SU-DHL-6 (cell line): ENCODE results near the gene NLN.

Experiments
- H2AFZ ChIP-seq: fragments of 200-600 bp; sonication (generic); 2 replicates; pipeline ENCODE4 v1.6.1; 2014; ENCODE audit warnings: low read depth, mild to moderate bottlenecking, moderate library complexity, mixed read lengths, antibody characterized with exemption, low read length; ENCODE audit not compliant: severe bottlenecking
- H3F3A ChIP-seq: fragments of 200-600 bp; shearing (Covaris generic); 2 replicates; pipeline ENCODE4 v1.6.0; 2016; ENCODE audit warnings: antibody characterized with exemption, mild to moderate bottlenecking; ENCODE audit not compliant: insufficient read depth
- H3K27ac ChIP-seq: fragments of 200-600 bp; sonication (generic); 2 replicates; pipeline ENCODE4 v1.5.1; 2016; ENCODE audit warnings: low read depth, mild to moderate bottlenecking, low read length, moderate library complexity, mixed read lengths
- H3K27me3 ChIP-seq: fragments of 200-600 bp; sonication (generic), shearing (Covaris generic); 2 replicates; pipeline ENCODE4 v1.6.0; 2014; ENCODE audit warnings: mild to moderate bottlenecking, low read length
- H3K36me3 ChIP-seq: fragments of 200-600 bp; sonication (generic); 2 replicates; pipeline ENCODE4 v1.6.1; 2014; ENCODE audit warnings: mild to moderate bottlenecking, low read length, mixed read lengths
- H3K4me2 ChIP-seq: fragments of 300-600, 200-600 bp; shearing (Covaris generic), sonication (generic); 2 replicates; pipeline ENCODE4 v1.6.0; 2014; ENCODE audit warnings: low read length, low read depth, mild to moderate bottlenecking; ENCODE audit not compliant: poor library complexity, severe bottlenecking
- H3K4me3 ChIP-seq: fragments of 200-600 bp; sonication (generic); 2 replicates; pipeline ENCODE4 v1.5.1; 2014; ENCODE audit warnings: antibody characterized with exemption, low read length, mild to moderate bottlenecking, mixed read lengths; ENCODE audit not compliant: insufficient read depth, poor library complexity, severe bottlenecking
- H3K79me2 ChIP-seq: fragments of 200-600 bp; sonication (generic); 2 replicates; pipeline ENCODE4 v1.6.1; 2014; ENCODE audit warnings: mild to moderate bottlenecking, low read length, moderate library complexity; ENCODE audit not compliant: insufficient read depth
- H3K9ac ChIP-seq: fragments of 200-600 bp; sonication (generic); 2 replicates; pipeline ENCODE4 v1.7.0; 2014; ENCODE audit warnings: mild to moderate bottlenecking, low read length
- H3K9me2 ChIP-seq: fragments of 200-600 bp; sonication (generic); replicated peaks from 2 replicates; pipeline ENCODE4 v1.6.1; 2014; ENCODE audit warnings: low read length; ENCODE audit not compliant: insufficient read depth
- H3K9me3 ChIP-seq: fragments of 200-600 bp; sonication (generic); 2 replicates; pipeline ENCODE4 v1.6.1; 2014; ENCODE audit warnings: low read length, mixed read lengths; ENCODE audit not compliant: insufficient read depth
- H4K20me1 ChIP-seq: fragments of 200-600 bp; sonication (generic); 2 replicates; pipeline ENCODE4 v1.6.1; 2014; ENCODE audit warnings: low read depth, mild to moderate bottlenecking, antibody characterized with exemption, low read length, moderate library complexity, mixed read lengths
- EZH2phosphoT487 ChIP-seq: fragments of 200-600 bp; sonication (generic), shearing (Covaris generic); conservative IDR thresholded peaks from 2 replicates; pipeline ENCODE4 v1.6.1; 2018; ENCODE audit warnings: mild to moderate bottlenecking, antibody characterized with exemption, low read length, moderate library complexity, mixed read lengths
- TF ChIP-seq, protein P1 (sequence below): fragments of 200-600 bp; sonication (generic); IDR thresholded peaks from one replicate; pipeline ENCODE4 v1.5.1; 2017; ENCODE audit warnings: antibody characterized with exemption, mild to moderate bottlenecking, low read length, moderate library complexity; ENCODE audit not compliant: insufficient read depth, poor library complexity, severe bottlenecking

The NLN gene

DNA sequence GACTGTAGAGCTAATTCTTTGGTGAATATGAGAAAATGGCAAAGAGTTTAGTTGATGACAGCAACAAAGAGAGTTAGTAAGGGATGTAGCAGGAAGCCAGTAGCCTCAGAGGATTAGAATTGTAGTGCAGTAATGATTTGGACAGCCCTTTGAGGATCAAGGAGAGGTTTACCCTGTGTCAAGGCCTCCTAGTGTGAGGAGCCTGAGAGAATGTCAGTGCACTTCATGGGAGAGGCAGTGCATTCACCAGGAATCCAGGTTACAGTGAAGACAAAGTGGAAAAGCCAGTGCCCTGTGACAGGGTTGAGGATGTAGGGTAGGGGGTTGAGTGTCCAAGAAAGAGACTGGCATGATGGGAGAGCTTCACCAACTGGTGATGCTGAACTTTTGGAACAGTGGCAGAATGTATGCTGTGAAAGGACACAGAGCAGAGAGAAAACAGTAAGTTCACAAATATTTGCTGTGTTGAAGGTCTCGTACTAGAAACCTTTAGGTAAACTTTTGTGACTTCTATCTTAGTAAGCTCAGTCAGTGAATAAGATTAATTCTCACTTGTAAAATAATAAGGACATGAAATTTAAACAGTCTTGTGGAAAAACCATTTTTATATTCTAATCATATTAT is 27.3 kb downstream of the NLN start:
- TF ChIP-seq EZH2phosphoT487, result no peak
- TF ChIP-seq, protein P1, sequence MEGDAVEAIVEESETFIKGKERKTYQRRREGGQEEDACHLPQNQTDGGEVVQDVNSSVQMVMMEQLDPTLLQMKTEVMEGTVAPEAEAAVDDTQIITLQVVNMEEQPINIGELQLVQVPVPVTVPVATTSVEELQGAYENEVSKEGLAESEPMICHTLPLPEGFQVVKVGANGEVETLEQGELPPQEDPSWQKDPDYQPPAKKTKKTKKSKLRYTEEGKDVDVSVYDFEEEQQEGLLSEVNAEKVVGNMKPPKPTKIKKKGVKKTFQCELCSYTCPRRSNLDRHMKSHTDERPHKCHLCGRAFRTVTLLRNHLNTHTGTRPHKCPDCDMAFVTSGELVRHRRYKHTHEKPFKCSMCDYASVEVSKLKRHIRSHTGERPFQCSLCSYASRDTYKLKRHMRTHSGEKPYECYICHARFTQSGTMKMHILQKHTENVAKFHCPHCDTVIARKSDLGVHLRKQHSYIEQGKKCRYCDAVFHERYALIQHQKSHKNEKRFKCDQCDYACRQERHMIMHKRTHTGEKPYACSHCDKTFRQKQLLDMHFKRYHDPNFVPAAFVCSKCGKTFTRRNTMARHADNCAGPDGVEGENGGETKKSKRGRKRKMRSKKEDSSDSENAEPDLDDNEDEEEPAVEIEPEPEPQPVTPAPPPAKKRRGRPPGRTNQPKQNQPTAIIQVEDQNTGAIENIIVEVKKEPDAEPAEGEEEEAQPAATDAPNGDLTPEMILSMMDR, result no peak
- no peak overlapping the region for H3K27ac ChIP-seq
- H3K79me2 ChIP-seq, result no peaks in the 10 kb centered on the region
- H3K36me3 ChIP-seq, result no peaks in the 10 kb centered on the region
- H3K9me3 ChIP-seq, result no peaks in the 10 kb centered on the region
- no peak overlapping the region for H2AFZ ChIP-seq
- H3K4me3 ChIP-seq, result no peak overlapping the region
- no peaks in the 10 kb centered on the region for H4K20me1 ChIP-seq
- H3K4me2 ChIP-seq, result no peak overlapping the region
- H3K9me2 ChIP-seq, result no peaks in the 10 kb centered on the region
- no peaks in the 10 kb centered on the region for H3F3A ChIP-seq
- H3K27me3 ChIP-seq, result no peaks in the 10 kb centered on the region
- H3K9ac ChIP-seq, result no peak overlapping the region

DNA sequence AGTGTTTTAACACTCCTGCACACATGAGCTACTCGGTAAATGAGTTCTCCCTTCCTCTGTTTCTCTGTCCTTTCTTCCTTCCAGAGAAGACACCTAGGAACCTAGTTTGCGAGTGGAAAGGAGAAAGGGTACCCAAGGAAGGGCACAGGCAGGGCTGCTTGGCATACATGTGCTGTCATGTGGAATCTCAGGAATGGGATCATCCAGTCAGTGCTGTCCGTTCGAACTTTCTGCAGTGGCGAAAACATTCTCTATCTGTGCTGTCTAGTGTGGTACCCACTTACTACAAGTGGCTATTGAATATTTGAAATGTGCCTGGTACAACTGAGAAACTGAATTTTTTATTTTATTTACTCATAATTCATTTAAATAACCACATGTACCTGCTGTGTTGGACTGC is 28.0 kb downstream of the NLN start:
- no peak for TF ChIP-seq EZH2phosphoT487
- TF ChIP-seq, protein P1, result no peak
- Histone ChIP-seq H2AFZ (no peak overlapping the region), H3K4me3 (no peak overlapping the region), H3K9me3 (no peaks in the 10 kb centered on the region), H3K9me2 (no peaks in the 10 kb centered on the region), H4K20me1 (no peaks in the 10 kb centered on the region), H3K27me3 (no peaks in the 10 kb centered on the region), H3K9ac (no peak overlapping the region), H3K36me3 (no peaks in the 10 kb centered on the region), H3K79me2 (no peaks in the 10 kb centered on the region), H3K4me2 (no peak overlapping the region), H3K27ac (no peak overlapping the region), H3F3A (no peaks in the 10 kb centered on the region)

DNA sequence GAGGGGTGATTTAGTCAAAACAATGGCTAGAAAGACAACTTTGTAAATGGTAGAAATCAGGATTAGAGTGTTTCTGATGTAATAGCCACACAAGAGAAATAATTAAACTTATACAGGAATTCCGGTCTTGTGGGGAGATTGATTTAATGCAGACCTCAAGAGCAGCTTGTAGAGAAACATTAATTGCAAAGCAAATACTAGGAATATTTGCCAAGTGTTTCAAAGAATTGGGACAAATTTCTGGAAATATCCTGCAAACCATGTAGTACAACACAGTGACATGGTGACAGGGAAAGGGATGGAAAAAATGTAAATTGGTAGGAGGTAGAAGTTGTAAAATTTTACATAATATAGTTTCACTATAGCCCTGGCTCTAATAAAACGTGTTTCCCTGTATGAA is 28.9 kb downstream of the NLN start:
- no peaks in the 10 kb centered on the region for H3K36me3 ChIP-seq
- no peaks in the 10 kb centered on the region for H3K9me3 ChIP-seq
- H3K4me3 ChIP-seq, result no peak overlapping the region
- H3K9ac ChIP-seq, result no peak overlapping the region
- H2AFZ ChIP-seq, result no peak overlapping the region
- TF ChIP-seq, protein P1, result no peak
- TF ChIP-seq EZH2phosphoT487, result no peak
- no peaks in the 10 kb centered on the region for H3K79me2 ChIP-seq
- H3K27ac ChIP-seq, result no peak overlapping the region
- no peaks in the 10 kb centered on the region for H4K20me1 ChIP-seq
- no peaks in the 10 kb centered on the region for H3K27me3 ChIP-seq
- H3F3A ChIP-seq, result no peaks in the 10 kb centered on the region
- H3K4me2 ChIP-seq, result no peak overlapping the region
- H3K9me2 ChIP-seq, result no peaks in the 10 kb centered on the region
